ENCODE measurements around the gene SLC39A11.

GRCh38 chr17:72631949-72632684, 460.4 kb downstream of the SLC39A11 start:
- TF ChIP-seq CTCF (conservative IDR thresholded peaks at IDR 0.05), result no peak
- TF ChIP-seq EZH2 (IDR thresholded peaks at IDR 0.05; ENCODE audit: low read depth), result no peak

Data from PC-9 (cell line).